ENCODE measurements around the gene ANKRD60. TPM values are rescaled to one million over a fixed set of nuclear protein-coding genes. Genes with fewer than 3 reads are reported as not detected.
A peak's percentile ranks its signal among the peaks of the same experiment; 100 is the strongest.

The ANKRD60 gene
- total RNA-seq, 6 experiments from 2014 or later: not detected

DNA sequence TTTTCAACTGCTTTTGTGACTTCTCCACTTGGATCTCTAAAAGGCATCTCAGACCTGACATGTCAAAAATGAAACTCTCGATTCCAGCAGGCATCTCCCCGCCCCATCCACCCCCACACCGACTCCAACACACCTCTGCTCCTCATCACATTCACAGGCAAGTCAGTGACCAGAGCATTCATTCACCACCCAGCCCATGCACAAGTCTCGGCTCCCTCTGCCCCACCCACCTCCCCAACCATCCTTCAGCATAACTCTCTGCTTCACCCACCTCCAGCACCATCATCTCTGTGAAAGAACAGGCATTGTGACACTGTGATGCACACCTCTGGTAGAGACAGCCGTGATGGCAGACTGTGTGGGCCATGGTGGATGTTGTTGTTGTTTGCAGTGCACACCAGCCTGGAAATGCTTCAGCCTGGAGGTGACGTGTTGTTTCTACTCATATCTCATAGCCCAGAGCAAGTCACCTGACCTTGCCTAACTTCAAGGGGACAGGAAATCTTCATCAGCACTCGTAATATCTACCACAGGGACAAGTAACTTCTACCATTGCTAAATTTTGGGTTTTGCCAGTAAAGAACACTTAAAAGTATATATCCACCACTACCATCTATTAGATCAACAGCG, 56.5 kb downstream of the ANKRD60 start:
- Mint-ChIP-seq H3K27ac (no peak overlapping the region), H3K27me3 (ENCODE audit: insufficient read depth) (peaks cover 17% of the 10 kb centered on the region; the same call in 1 of the 2 replicates), H3K36me3 (ENCODE audit: low read depth) (no peaks in the 10 kb centered on the region), H3K9me3 (no peaks in the 10 kb centered on the region), H3K4me1 (ENCODE audit: low read depth) (peaks cover 34% of the 10 kb centered on the region), H3K4me3 (no peak overlapping the region)
- TF ChIP-seq, protein P1, sequence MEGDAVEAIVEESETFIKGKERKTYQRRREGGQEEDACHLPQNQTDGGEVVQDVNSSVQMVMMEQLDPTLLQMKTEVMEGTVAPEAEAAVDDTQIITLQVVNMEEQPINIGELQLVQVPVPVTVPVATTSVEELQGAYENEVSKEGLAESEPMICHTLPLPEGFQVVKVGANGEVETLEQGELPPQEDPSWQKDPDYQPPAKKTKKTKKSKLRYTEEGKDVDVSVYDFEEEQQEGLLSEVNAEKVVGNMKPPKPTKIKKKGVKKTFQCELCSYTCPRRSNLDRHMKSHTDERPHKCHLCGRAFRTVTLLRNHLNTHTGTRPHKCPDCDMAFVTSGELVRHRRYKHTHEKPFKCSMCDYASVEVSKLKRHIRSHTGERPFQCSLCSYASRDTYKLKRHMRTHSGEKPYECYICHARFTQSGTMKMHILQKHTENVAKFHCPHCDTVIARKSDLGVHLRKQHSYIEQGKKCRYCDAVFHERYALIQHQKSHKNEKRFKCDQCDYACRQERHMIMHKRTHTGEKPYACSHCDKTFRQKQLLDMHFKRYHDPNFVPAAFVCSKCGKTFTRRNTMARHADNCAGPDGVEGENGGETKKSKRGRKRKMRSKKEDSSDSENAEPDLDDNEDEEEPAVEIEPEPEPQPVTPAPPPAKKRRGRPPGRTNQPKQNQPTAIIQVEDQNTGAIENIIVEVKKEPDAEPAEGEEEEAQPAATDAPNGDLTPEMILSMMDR (IDR thresholded peaks at IDR 0.05): no peak
- DNase-seq: no peak

DNA sequence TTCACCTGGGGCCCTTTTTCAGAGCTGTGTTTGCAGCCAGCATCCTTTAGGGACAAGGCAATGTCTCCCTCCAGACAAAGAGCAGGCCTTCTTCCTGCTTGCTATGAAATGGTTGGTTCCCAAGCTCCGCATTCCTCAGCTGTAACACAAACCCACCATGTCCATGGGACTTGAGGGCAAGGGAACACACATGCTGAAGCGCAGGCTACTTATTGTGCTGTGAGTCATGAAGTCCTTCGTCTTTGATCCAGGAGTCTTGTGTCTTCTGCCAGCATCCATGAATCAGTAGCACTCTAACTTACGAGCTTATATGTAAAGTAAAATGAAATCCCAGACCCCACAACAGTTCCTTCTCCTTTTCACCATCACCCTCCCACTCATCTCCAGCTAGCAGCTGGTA, 59.0 kb downstream of the ANKRD60 start:
- H3K27me3 Mint-ChIP-seq (ENCODE audit: insufficient read depth): peaks cover 30% of the 10 kb centered on the region; the same call in 1 of the 2 replicates
- no peaks in the 10 kb centered on the region for H3K36me3 Mint-ChIP-seq (ENCODE audit: low read depth)
- TF ChIP-seq, protein P1 (IDR thresholded peaks at IDR 0.05): no peak
- peak; percentile 59 for DNase-seq
- no peaks in the 10 kb centered on the region for H3K9me3 Mint-ChIP-seq
- H3K27ac Mint-ChIP-seq: no peak overlapping the region
- H3K4me3 Mint-ChIP-seq: no peak overlapping the region
- peaks cover 24% of the 10 kb centered on the region for H3K4me1 Mint-ChIP-seq (ENCODE audit: low read depth)

DNA sequence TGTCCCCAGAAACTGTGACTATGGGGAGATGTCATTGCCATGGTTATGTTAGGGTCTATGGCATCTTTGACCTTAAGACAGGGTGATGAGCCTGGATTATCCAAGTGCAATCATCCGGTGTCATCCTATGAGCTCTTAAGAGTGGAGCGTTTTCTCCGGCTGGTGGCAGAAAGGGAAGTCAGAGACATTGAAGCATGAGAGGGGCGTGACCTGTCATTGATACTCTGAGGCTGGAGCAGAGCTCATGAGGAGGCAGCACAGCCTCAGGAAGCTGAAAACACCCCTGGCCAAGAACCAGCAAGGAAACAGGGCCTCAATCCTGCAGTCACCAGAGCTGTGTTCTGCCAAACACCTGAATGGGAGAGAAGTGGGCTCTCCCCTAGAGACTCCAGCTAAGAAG, 59.6 kb downstream of the ANKRD60 start:
- peaks cover 18% of the 10 kb centered on the region for H3K4me1 Mint-ChIP-seq (ENCODE audit: low read depth)
- peaks cover 31% of the 10 kb centered on the region; the same call in 1 of the 2 replicates for H3K27me3 Mint-ChIP-seq (ENCODE audit: insufficient read depth)
- no peak for DNase-seq
- no peaks in the 10 kb centered on the region for H3K36me3 Mint-ChIP-seq (ENCODE audit: low read depth)
- no peaks in the 10 kb centered on the region for H3K9me3 Mint-ChIP-seq
- H3K27ac Mint-ChIP-seq: no peak overlapping the region
- H3K4me3 Mint-ChIP-seq: no peak overlapping the region
- TF ChIP-seq, protein P1 (IDR thresholded peaks at IDR 0.05): no peak

DNA sequence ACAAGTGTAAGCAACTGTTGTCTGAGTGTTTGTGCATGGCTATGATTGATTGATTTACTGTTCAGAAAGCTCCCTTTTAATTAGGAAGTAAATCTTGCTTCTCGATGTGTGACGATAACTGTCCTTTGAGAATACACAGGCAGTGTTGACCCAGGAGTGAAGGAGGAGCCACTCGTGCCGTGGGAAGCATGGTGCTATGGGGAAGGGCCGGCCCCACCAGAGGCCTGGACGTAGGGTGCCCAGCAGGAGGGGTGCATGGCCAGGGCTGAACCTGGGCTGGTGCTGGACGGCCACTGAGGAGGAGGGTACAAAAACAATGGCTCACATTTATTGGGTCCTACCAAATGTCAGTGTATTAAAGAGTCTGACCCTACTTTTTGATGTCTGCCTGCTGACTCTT, 60.7 kb downstream of the ANKRD60 start:
- H3K27ac Mint-ChIP-seq: no peak overlapping the region
- H3K9me3 Mint-ChIP-seq: no peaks in the 10 kb centered on the region
- H3K4me1 Mint-ChIP-seq (ENCODE audit: low read depth): peaks cover 22% of the 10 kb centered on the region
- H3K4me3 Mint-ChIP-seq: no peak overlapping the region
- TF ChIP-seq, protein P1 (IDR thresholded peaks at IDR 0.05): no peak
- no peak for DNase-seq
- H3K27me3 Mint-ChIP-seq (ENCODE audit: insufficient read depth): peaks cover 33% of the 10 kb centered on the region; the same call in 1 of the 2 replicates
- H3K36me3 Mint-ChIP-seq (ENCODE audit: low read depth): no peaks in the 10 kb centered on the region

Other genes with a start within 250 kb of the ANKRD60 start
- 10 to 100 TPM; 20.4 to 26.0 (median 22.7) TPM for gene RAB22A, start 81.1 kb upstream of the ANKRD60 start, total RNA-seq (2021; fragmentation: NEBNext Ultra II Directional; extraction: Animal tissue kit (Norgen Biotek cat#: 25700))
- gene VAPB, start 160.6 kb upstream of the ANKRD60 start, total RNA-seq (2021; fragmentation: NEBNext Ultra II Directional; extraction: Animal tissue kit (Norgen Biotek cat#: 25700)): 10 to 100 TPM; 48.9 to 57.4 (median 54.5) TPM

All from HFFc6 (cell line).